NCI-H1417 treated with DMSO at 0.1 percent for 48 hours (cell line): ENCODE results near the gene GBP3.
"Not testable (repeated sequence)": the region's sequence is repeated elsewhere in the genome, so short reads cannot be mapped to it uniquely, and the experiment has no call there.

Experiments used
- DNase-seq: peaks from one replicate; lab custom pipeline; 2025; lab: John Stamatoyannopoulos, UW

GBP3 gene

GRCh38 chr1:89041119-89041641 is 18.5 kb upstream of the GBP3 start:
- DNase-seq, result no peak

GRCh38 chr1:89040315-89040626 is 17.6 kb upstream of the GBP3 start:
- DNase-seq, result no peak

GRCh38 chr1:89037186-89037585 is 14.5 kb upstream of the GBP3 start:
- DNase-seq, result no peak

GRCh38 chr1:89035080-89035479 is 12.4 kb upstream of the GBP3 start:
- DNase-seq, result no peak

GRCh38 chr1:89034004-89034403 is 11.3 kb upstream of the GBP3 start:
- not testable (repeated sequence) for DNase-seq

GRCh38 chr1:89029051-89029450 is 6.4 kb upstream of the GBP3 start:
- not testable (repeated sequence) for DNase-seq

- no peak for DNase-seq
Observed at GRCh38 chr1:89025928-89026327, 3.3 kb upstream of the GBP3 start.

GRCh38 chr1:89023026-89023425 is 360 bp upstream of the GBP3 start:
- DNase-seq, result no peak

GRCh38 chr1:89018318-89018717 is 4.3 kb downstream of the GBP3 start:
- DNase-seq, result not testable (repeated sequence)

- DNase-seq, result no peak
Observed at GRCh38 chr1:89008511-89008910, 14.2 kb downstream of the GBP3 start.

GRCh38 chr1:89005286-89006151 is 17.1 kb downstream of the GBP3 start:
- no peak for DNase-seq

GRCh38 chr1:89002176-89002575 is 20.5 kb downstream of the GBP3 start:
- not testable (repeated sequence) for DNase-seq

- no peak for DNase-seq
Observed at GRCh38 chr1:89001510-89001909, 21.2 kb downstream of the GBP3 start.

GRCh38 chr1:88998716-88999115 is 23.9 kb downstream of the GBP3 start:
- no peak for DNase-seq

GRCh38 chr1:88990426-88990825 is 32.2 kb downstream of the GBP3 start:
- no peak for DNase-seq

GRCh38 chr1:88985692-88986091 is 37.0 kb downstream of the GBP3 start:
- no peak for DNase-seq

- DNase-seq, result no peak
Observed at GRCh38 chr1:88985032-88985431, 37.6 kb downstream of the GBP3 start.

- DNase-seq, result no peak
Observed at GRCh38 chr1:88984569-88984968, 38.1 kb downstream of the GBP3 start.

GRCh38 chr1:88983791-88984559 is 38.7 kb downstream of the GBP3 start:
- DNase-seq, result no peak

- DNase-seq, result no peak
Observed at GRCh38 chr1:88982055-88982454, 40.6 kb downstream of the GBP3 start.

GRCh38 chr1:88981506-88981905 is 41.2 kb downstream of the GBP3 start:
- not testable (repeated sequence) for DNase-seq

GRCh38 chr1:88980870-88981269 is 41.8 kb downstream of the GBP3 start:
- DNase-seq, result no peak

GRCh38 chr1:88979749-88980116 is 42.9 kb downstream of the GBP3 start:
- DNase-seq, result no peak
